ENCODE results near the gene STRA8.

GRCh38 chr7:135283959-135284638 lies 50.5 kb downstream of the STRA8 start:
- TF ChIP-seq POLR2AphosphoS5 (IDR thresholded peaks at IDR 0.05; ENCODE audit: low read depth, low read length) (no peak), POLR2A (IDR thresholded peaks at IDR 0.05; ENCODE audit: low read depth, low read length) (no peak), SPI1 (IDR thresholded peaks at IDR 0.05; ENCODE audit: low read depth, low read length) (no peak)
